ENCODE measurements around the gene COL13A1.

COL13A1 gene

DNA sequence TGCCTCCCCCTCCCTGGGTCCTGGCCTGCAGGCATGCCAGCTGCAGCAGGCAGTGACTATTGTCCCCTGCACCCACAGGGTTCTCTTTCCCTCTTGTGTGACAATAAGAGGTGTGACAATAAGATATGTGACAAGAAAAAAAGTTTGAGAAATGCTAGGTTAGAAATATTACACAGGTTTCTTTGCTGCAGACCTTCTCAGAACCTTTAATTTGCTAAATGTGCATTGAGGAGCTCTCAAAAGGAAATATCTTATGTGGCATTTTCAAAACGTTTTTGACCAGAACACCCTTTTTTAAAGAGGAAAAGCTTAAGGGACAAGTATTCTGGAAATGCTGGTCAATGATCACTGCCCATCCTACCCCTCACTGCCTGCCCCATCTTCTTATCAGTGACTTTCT, 117.5 kb downstream of the COL13A1 start:
- ATAC-seq (replicated peaks; ENCODE audit: extremely low read depth, poor library complexity, severe bottlenecking) (no peak), DNase-seq (ENCODE audit: low spot score in 2 of 2) (no peak)
- Mint-ChIP-seq H3K9me3 (no peaks in the 10 kb centered on the region), H3K4me3 (no peak overlapping the region), H3K27me3 (peaks cover 59% of the 10 kb centered on the region), H3K4me1 (no peaks in the 10 kb centered on the region), H3K36me3 (ENCODE audit: insufficient read depth) (no peaks in the 10 kb centered on the region), H3K27ac (ENCODE audit: low read depth) (no peak overlapping the region)

DNA sequence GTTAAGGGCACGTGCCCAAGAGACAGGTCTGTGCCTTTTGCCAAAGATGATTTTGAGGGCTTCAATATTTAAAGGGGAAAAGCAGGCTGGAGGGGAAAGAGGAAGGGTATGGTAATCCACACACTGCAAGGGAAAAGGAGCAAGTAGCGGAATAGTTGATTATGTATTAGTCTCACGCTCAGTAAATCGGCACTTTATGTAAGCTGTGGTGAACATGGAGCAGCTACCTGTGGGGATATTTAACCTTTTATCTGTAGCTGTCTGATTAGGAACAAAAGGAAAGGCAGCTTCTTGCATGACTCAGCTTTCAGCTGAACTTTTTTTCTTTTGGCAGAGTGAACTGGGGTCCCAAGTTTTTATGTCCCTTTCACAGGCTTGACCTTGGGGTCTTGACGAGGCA, 123.4 kb downstream of the COL13A1 start:
- Mint-ChIP-seq H3K27me3 (peaks cover 66% of the 10 kb centered on the region), H3K36me3 (ENCODE audit: insufficient read depth) (no peaks in the 10 kb centered on the region), H3K9me3 (no peaks in the 10 kb centered on the region), H3K27ac (ENCODE audit: low read depth) (no peak overlapping the region), H3K4me3 (no peak overlapping the region), H3K4me1 (no peaks in the 10 kb centered on the region)
- ATAC-seq (replicated peaks; ENCODE audit: extremely low read depth, poor library complexity, severe bottlenecking) = no peak
- no peak for DNase-seq (ENCODE audit: low spot score in 2 of 2)

DNA sequence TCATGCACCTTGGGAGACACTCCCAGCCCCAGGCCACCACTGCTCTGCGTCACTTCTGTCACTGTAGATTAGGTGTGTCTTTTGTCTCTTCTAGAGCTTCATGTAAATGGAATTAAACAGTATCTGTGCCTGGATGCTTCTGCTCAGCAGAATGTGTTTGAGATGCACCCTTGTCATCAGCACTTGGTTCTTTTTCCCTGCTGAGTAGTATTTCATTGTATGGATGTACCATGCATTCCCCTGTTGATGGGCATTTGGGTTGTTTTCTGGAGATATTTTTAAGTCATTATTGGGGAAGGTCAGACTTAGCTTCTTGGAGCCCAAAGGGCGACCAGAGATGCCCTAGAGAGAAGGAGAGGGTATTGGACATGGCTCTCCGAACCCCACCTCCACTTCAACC, 126.6 kb downstream of the COL13A1 start:
- no peaks in the 10 kb centered on the region for H3K36me3 Mint-ChIP-seq (ENCODE audit: insufficient read depth)
- no peak overlapping the region for H3K27ac Mint-ChIP-seq (ENCODE audit: low read depth)
- peaks cover 71% of the 10 kb centered on the region for H3K27me3 Mint-ChIP-seq
- no peaks in the 10 kb centered on the region for H3K9me3 Mint-ChIP-seq
- no peak overlapping the region for H3K4me3 Mint-ChIP-seq
- ATAC-seq (replicated peaks; ENCODE audit: extremely low read depth, poor library complexity, severe bottlenecking) (no peak), DNase-seq (ENCODE audit: low spot score in 2 of 2) (no peak)
- no peaks in the 10 kb centered on the region for H3K4me1 Mint-ChIP-seq

DNA sequence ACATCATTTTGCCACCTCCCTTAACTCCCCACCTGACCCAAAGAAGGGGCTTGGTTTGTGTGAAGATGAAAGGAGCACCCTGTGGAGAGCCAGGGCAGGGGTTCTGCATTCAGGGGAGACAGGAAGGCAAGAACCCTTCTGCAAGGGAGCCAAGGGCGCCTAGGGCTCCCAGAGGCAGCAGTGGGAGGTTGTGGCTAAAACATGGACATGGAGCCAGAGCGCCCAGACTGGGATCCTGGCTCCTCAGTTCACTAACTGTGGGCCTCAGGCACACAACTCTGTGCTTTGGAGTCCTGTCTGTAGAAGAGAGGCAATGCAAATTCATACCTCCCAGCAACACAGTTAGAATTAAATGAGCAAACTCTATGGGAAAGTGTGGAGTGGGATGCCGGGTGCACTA, 127.9 kb downstream of the COL13A1 start:
- H3K4me3 Mint-ChIP-seq = no peak overlapping the region
- H3K27ac Mint-ChIP-seq (ENCODE audit: low read depth) = no peak overlapping the region
- ATAC-seq (replicated peaks; ENCODE audit: extremely low read depth, poor library complexity, severe bottlenecking) (no peak), DNase-seq (ENCODE audit: low spot score in 2 of 2) (no peak)
- H3K9me3 Mint-ChIP-seq = no peaks in the 10 kb centered on the region
- no peaks in the 10 kb centered on the region for H3K4me1 Mint-ChIP-seq
- no peaks in the 10 kb centered on the region for H3K36me3 Mint-ChIP-seq (ENCODE audit: insufficient read depth)
- H3K27me3 Mint-ChIP-seq = peaks cover 64% of the 10 kb centered on the region

DNA sequence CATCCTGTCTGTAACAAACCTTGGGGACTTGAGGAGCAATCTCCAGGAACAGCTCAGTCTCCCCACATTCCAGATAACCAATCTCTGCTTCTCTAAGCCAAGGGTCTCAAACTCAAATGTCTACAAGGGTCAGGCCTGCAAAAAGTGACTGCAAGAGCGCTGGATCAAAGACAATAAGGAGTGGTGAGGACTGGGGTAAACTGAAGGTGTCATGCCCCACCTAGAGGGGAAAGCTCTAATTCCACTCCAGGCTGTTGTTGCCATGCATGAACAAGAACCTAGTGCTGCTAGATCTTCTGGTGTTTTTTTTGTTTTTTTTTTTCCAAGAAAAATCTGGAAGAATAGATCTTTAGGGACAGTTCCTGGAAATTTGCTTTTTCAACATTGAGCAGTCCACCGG, 133.1 kb downstream of the COL13A1 start:
- Mint-ChIP-seq H3K9me3 (no peaks in the 10 kb centered on the region), H3K36me3 (ENCODE audit: insufficient read depth) (no peaks in the 10 kb centered on the region), H3K27me3 (peaks cover 40% of the 10 kb centered on the region), H3K4me1 (no peaks in the 10 kb centered on the region), H3K27ac (ENCODE audit: low read depth) (no peak overlapping the region), H3K4me3 (no peak overlapping the region)
- DNase-seq (ENCODE audit: low spot score in 2 of 2) (no peak), ATAC-seq (replicated peaks; ENCODE audit: extremely low read depth, poor library complexity, severe bottlenecking) (no peak)

DNA sequence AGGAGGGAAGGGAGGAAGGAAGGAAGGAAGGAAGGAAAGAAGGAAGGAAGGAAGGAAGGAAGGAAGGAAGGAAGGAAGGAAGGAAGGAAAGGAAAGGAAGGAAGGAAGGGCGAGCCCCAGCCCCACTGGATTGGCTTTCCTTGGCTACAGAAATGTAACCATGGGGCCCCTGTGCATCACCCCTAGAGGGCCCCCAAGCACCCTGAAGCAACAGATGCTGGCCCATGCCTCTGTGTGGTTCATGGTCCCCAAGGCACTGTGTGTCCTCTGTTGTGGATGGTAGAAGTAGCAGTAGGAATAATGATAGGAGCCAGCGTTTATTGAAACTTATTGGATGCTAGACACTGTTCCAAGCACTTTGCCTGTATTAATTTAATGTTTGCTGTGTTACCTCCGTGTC, 134.4 kb downstream of the COL13A1 start:
- Mint-ChIP-seq H3K9me3 (no peaks in the 10 kb centered on the region), H3K36me3 (ENCODE audit: insufficient read depth) (no peaks in the 10 kb centered on the region), H3K4me1 (no peaks in the 10 kb centered on the region), H3K4me3 (no peak overlapping the region), H3K27ac (ENCODE audit: low read depth) (no peak overlapping the region), H3K27me3 (peaks cover 40% of the 10 kb centered on the region)
- ATAC-seq (replicated peaks; ENCODE audit: extremely low read depth, poor library complexity, severe bottlenecking) (no peak), DNase-seq (ENCODE audit: low spot score in 2 of 2) (no peak)

DNA sequence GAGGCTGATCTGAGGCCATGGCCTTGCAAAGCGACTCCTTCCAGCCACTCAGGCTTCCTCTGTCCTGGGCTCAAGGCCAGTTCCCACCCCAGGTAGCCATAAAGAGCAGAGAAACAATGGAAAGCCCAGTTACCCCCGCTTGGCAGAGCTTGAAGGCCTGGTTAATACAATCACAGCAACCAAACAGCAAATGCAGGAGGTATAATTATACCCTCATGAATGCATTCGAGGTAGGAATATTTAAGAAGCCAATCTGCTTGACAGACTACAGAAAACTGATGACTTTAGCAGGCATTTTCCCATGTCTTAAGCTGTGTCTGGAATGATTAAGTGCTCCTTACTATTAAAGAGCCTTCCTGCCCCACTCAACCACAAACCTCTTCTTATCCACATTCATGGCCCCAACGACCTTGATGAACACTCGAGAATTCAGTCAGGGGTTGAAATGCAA, 136.9 kb downstream of the COL13A1 start:
- Mint-ChIP-seq H3K9me3 (no peaks in the 10 kb centered on the region), H3K27me3 (peaks cover 24% of the 10 kb centered on the region), H3K4me3 (no peak overlapping the region), H3K4me1 (no peaks in the 10 kb centered on the region), H3K27ac (ENCODE audit: low read depth) (no peak overlapping the region), H3K36me3 (ENCODE audit: insufficient read depth) (no peaks in the 10 kb centered on the region)
- no peak for DNase-seq (ENCODE audit: low spot score in 2 of 2)
- no peak for ATAC-seq (replicated peaks; ENCODE audit: extremely low read depth, poor library complexity, severe bottlenecking)

DNA sequence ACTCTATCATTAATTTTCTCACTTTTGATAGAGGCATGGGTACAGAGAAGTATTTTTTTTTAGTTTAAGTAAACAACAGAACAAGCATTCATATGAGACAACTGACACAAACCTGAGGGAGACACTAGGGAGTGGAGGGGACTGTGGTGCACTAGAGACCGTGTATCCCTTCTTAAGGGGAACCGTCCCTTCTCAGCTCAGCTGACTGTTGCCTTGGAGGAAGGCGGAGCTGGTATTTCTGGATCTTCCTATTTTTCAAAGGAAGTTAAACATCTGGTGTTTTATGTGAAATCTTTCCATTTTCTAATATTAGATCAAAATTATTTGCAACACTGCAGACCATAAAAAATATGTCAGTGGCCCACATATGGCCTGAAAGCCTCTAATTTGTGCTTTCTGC, 137.4 kb downstream of the COL13A1 start:
- ATAC-seq (replicated peaks; ENCODE audit: extremely low read depth, poor library complexity, severe bottlenecking) = no peak
- Mint-ChIP-seq H3K27ac (ENCODE audit: low read depth) (no peak overlapping the region), H3K36me3 (ENCODE audit: insufficient read depth) (no peaks in the 10 kb centered on the region), H3K4me3 (no peak overlapping the region), H3K27me3 (peaks cover 23% of the 10 kb centered on the region), H3K4me1 (no peaks in the 10 kb centered on the region), H3K9me3 (no peaks in the 10 kb centered on the region)
- no peak for DNase-seq (ENCODE audit: low spot score in 2 of 2)

DNA sequence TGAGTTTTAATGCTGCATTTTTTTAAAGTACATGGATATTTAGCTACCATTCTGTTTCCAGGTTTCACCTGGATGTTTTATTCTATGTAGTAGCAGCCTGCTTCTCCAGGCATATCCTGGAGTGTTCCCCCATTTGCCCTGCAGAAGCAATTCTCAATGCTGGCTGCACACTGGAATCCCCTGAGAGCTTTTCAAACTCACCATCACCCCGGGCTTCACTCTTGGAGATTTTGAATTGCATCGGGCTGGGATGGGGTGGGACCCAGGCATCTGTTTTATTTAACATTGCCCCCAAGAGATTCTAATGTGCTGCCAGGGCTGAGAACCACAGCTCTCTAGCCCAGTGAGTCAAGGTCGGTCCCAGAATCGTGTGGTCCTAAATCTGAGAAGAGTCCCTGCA, 137.8 kb downstream of the COL13A1 start:
- no peaks in the 10 kb centered on the region for H3K9me3 Mint-ChIP-seq
- H3K36me3 Mint-ChIP-seq (ENCODE audit: insufficient read depth) = no peaks in the 10 kb centered on the region
- DNase-seq (ENCODE audit: low spot score in 2 of 2) = no peak
- ATAC-seq (replicated peaks; ENCODE audit: extremely low read depth, poor library complexity, severe bottlenecking) = no peak
- no peaks in the 10 kb centered on the region for H3K4me1 Mint-ChIP-seq
- H3K27me3 Mint-ChIP-seq = peaks cover 23% of the 10 kb centered on the region
- H3K27ac Mint-ChIP-seq (ENCODE audit: low read depth) = no peak overlapping the region
- no peak overlapping the region for H3K4me3 Mint-ChIP-seq

DNA sequence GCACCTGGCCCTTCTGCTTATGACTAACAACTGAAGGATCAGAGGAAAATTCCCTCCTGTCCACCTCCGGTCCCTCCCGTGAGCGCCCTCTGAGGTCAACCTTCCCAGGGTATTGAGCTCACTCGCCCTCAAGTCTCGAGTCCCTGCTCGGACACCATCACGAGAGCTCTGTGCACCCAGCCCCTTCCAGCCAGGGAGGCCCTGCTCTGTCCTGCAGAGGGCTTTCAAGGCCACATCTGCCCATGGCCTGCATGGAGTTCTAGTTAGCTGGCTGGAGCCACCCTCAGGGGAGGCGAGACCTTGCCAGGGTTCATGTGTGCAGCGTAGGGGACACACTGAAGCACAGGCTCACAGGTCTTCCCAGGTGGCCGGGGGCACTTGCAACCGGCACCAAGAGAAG, 140.0 kb downstream of the COL13A1 start:
- H3K9me3 Mint-ChIP-seq = no peaks in the 10 kb centered on the region
- no peaks in the 10 kb centered on the region for H3K4me1 Mint-ChIP-seq
- H3K4me3 Mint-ChIP-seq = no peak overlapping the region
- no peak for DNase-seq (ENCODE audit: low spot score in 2 of 2)
- H3K27me3 Mint-ChIP-seq = peaks cover 23% of the 10 kb centered on the region
- H3K36me3 Mint-ChIP-seq (ENCODE audit: insufficient read depth) = no peaks in the 10 kb centered on the region
- ATAC-seq (replicated peaks; ENCODE audit: extremely low read depth, poor library complexity, severe bottlenecking) = no peak
- H3K27ac Mint-ChIP-seq (ENCODE audit: low read depth) = no peak overlapping the region

DNA sequence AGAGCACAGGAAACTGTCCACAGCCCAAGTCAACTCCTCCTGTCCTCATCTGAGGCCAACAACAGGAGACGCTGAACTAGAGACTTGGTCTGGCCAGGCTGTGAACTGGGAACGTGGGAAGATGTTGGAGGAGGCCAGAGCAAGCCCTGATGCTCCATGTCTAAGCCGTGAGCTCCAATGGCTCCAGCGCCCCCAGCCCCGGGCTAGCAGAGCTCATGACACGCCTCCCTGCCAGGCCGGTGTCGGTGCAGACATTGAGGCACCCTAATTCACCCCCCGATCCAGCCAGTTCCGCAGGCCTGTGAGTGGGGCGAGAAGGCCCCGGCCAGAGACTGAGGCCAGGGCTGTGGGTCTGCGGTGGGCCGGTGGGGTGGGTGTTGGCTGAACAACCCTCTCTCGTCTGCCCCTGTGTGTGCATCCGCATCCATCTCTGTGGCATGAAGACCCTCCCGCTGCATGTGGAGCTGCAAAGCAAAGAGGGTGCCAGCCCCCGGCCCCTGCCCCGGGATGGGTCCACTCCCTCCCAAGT, 141.7 kb downstream of the COL13A1 start:
- Mint-ChIP-seq H3K36me3 (ENCODE audit: insufficient read depth) (no peaks in the 10 kb centered on the region), H3K27ac (ENCODE audit: low read depth) (no peak overlapping the region), H3K9me3 (no peaks in the 10 kb centered on the region), H3K4me3 (no peak overlapping the region), H3K27me3 (peaks cover 23% of the 10 kb centered on the region), H3K4me1 (no peaks in the 10 kb centered on the region)
- ATAC-seq (replicated peaks; ENCODE audit: extremely low read depth, poor library complexity, severe bottlenecking) (no peak), DNase-seq (ENCODE audit: low spot score in 2 of 2) (no peak)

DNA sequence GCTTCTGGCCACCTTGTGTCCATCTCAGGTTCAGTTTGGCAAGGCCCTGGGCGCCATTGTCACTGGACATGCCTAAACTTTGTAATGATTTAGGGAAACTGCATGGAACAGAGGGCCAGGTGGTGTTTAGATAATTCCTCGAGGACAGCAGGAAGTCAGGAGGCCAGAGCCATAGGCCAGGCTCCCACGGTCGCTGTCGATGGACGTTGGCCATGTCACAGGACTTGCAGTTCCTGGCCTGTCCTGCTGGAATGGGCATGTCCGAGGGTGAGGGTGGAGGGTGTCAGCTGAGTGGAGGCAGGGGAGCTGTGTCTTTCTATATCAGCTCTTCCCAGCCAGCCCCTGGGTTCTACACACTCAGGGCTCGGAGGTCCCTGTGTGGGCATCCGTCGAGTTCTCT, 143.1 kb downstream of the COL13A1 start:
- Mint-ChIP-seq H3K4me3 (no peak overlapping the region), H3K36me3 (ENCODE audit: insufficient read depth) (no peaks in the 10 kb centered on the region), H3K4me1 (no peaks in the 10 kb centered on the region), H3K27ac (ENCODE audit: low read depth) (no peak overlapping the region), H3K27me3 (peaks cover 29% of the 10 kb centered on the region), H3K9me3 (no peaks in the 10 kb centered on the region)
- DNase-seq (ENCODE audit: low spot score in 2 of 2) (no peak), ATAC-seq (replicated peaks; ENCODE audit: extremely low read depth, poor library complexity, severe bottlenecking) (no peak)

DNA sequence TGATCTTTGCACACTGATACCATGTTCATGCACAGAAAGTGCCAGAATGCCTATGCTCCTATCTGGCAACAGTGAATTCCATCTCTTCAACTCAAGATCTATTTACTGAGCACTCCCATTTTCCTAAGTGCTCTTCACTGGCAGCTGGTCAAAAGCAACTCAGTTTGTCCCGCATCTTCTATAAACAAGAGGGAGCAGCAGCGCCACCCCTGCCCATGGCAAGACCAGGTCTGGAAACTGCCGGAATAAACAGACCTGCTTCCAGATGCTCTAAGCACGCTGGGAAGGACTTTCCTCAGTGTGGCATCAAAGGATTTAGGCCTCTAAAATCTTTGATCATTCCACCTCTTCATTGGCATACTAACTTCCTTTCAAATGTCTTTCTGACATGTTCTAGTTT, 146.6 kb downstream of the COL13A1 start:
- peaks cover 1% of the 10 kb centered on the region for H3K36me3 Mint-ChIP-seq (ENCODE audit: insufficient read depth)
- no peaks in the 10 kb centered on the region for H3K4me1 Mint-ChIP-seq
- H3K27me3 Mint-ChIP-seq = peaks cover 37% of the 10 kb centered on the region
- H3K9me3 Mint-ChIP-seq = no peaks in the 10 kb centered on the region
- no peak for ATAC-seq (replicated peaks; ENCODE audit: extremely low read depth, poor library complexity, severe bottlenecking)
- H3K27ac Mint-ChIP-seq (ENCODE audit: low read depth) = no peak overlapping the region
- no peak for DNase-seq (ENCODE audit: low spot score in 2 of 2)
- H3K4me3 Mint-ChIP-seq = no peak overlapping the region

DNA sequence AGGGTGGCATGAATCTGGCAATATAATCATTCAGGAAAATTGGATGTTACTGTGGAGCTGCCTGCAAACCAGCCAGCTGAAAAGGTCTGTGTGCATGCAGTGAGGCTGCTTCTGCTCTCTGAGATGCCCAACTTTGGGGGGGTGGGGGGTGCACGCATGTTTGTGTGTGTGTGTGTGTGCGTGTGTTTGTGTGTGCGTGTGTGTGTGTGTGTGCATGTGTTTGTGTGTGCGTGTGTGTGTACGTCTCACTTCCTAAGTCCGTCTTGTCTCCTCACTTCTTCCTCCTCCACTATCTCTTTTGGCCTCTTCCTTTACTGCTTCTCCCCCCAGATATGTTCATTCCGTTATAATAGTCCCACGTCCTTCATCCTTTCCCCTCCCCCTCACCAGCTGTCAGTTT, 148.1 kb downstream of the COL13A1 start:
- no peak for ATAC-seq (replicated peaks; ENCODE audit: extremely low read depth, poor library complexity, severe bottlenecking)

More for the DNA sequence above, 148.1 kb downstream of the COL13A1 start:
- no peaks in the 10 kb centered on the region for H3K9me3 Mint-ChIP-seq
- H3K4me1 Mint-ChIP-seq = no peaks in the 10 kb centered on the region
- peaks cover 1% of the 10 kb centered on the region for H3K36me3 Mint-ChIP-seq (ENCODE audit: insufficient read depth)
- no peak overlapping the region for H3K4me3 Mint-ChIP-seq
- peaks cover 42% of the 10 kb centered on the region for H3K27me3 Mint-ChIP-seq
- H3K27ac Mint-ChIP-seq (ENCODE audit: low read depth) = no peak overlapping the region
- no peak for DNase-seq (ENCODE audit: low spot score in 2 of 2)
